PFSK-1 (cell line): ENCODE measurements around the gene ZFHX3.

Experiments used
- FOXP2 ChIP-seq: optimal IDR thresholded peaks from 2 replicates; pipeline ENCODE3; 2011; ENCODE audit warnings: borderline replicate concordance, control low read depth, inconsistent platforms; ENCODE audit not compliant: insufficient read depth; ENCODE audit errors: extremely low read length, extremely low read depth
- POLR2AphosphoS5 ChIP-seq: IDR thresholded peaks from 2 replicates; pipeline ENCODE4 v1.6.1; 2012; ENCODE audit warnings: low read depth, mild to moderate bottlenecking, control low read depth, low read length, moderate library complexity
- REST ChIP-seq, 2 experiments: IDR thresholded peaks; 2 replicates each; pipeline versions ENCODE4 v1.6.1 to v1.8.0; 2011 to 2012; ENCODE audit warnings: low read depth in 2 of 2, low read length in 2 of 2, control low read depth in 1 of 2, inconsistent platforms in 1 of 2, mild to moderate bottlenecking in 1 of 2, moderate library complexity in 1 of 2; ENCODE audit not compliant: insufficient read depth in 1 of 2
- SIN3A ChIP-seq: IDR thresholded peaks from 2 replicates; pipeline ENCODE4 v1.6.1; 2012; ENCODE audit warnings: mild to moderate bottlenecking, low read length, moderate library complexity, borderline replicate concordance; ENCODE audit not compliant: insufficient read depth
- TAF1 ChIP-seq: IDR thresholded peaks from 2 replicates; pipeline ENCODE4 v1.6.1; 2012; ENCODE audit warnings: low read length, control low read depth, borderline replicate concordance; ENCODE audit not compliant: insufficient read depth

ZFHX3 gene

GRCh38 chr16:72753881-72754280 lies 294.0 kb downstream of the ZFHX3 start:
- no peak for TF ChIP-seq REST (IDR thresholded peaks at IDR 0.05; ENCODE audit: insufficient read depth in 1 of 2, low read depth in 2 of 2, low read length in 2 of 2)
- no peak for TF ChIP-seq FOXP2
- TF ChIP-seq POLR2AphosphoS5 = no peak
- no peak for TF ChIP-seq SIN3A

GRCh38 chr16:72752004-72752695 lies 295.8 kb downstream of the ZFHX3 start:
- TF ChIP-seq POLR2AphosphoS5 = no peak
- TF ChIP-seq REST (IDR thresholded peaks at IDR 0.05; ENCODE audit: insufficient read depth in 1 of 2, low read depth in 2 of 2, low read length in 2 of 2) = no peak
- TF ChIP-seq TAF1 = no peak
- TF ChIP-seq SIN3A = no peak
- no peak for TF ChIP-seq FOXP2

GRCh38 chr16:72751076-72751475 lies 296.9 kb downstream of the ZFHX3 start:
- no peak for TF ChIP-seq REST (IDR thresholded peaks at IDR 0.05; ENCODE audit: insufficient read depth in 1 of 2, low read depth in 2 of 2, low read length in 2 of 2)
- TF ChIP-seq TAF1 = no peak
- TF ChIP-seq POLR2AphosphoS5 = no peak
- TF ChIP-seq FOXP2 = no peak
- no peak for TF ChIP-seq SIN3A

- TF ChIP-seq FOXP2 (no peak), TAF1 (no peak), POLR2AphosphoS5 (no peak), REST (IDR thresholded peaks at IDR 0.05; ENCODE audit: insufficient read depth in 1 of 2, low read depth in 2 of 2, low read length in 2 of 2) (no peak), SIN3A (no peak)
Measured at GRCh38 chr16:72749091-72749490, 298.8 kb downstream of the ZFHX3 start.
